Erythroblast (primary cell): ENCODE measurements around the gene ZNF716.
"Not testable (repeated sequence)": the region's sequence is repeated elsewhere in the genome, so short reads cannot be mapped to it uniquely, and the experiment has no call there.

Experiments
- DNase-seq, 2 experiments: peaks; one replicate each; lab custom pipeline; 2025; lab: John Stamatoyannopoulos, UW
- GATA1 ChIP-seq: IDR thresholded peaks from 2 replicates; pipeline ENCODE4 v1.6.1; 2011; ENCODE audit warnings: low read depth, mild to moderate bottlenecking, control low read depth, low read length, moderate library complexity
- POLR2A ChIP-seq: IDR thresholded peaks from 2 replicates; pipeline ENCODE4 v1.6.1; 2011; ENCODE audit warnings: mild to moderate bottlenecking, low read length

Gene ZNF716

DNA sequence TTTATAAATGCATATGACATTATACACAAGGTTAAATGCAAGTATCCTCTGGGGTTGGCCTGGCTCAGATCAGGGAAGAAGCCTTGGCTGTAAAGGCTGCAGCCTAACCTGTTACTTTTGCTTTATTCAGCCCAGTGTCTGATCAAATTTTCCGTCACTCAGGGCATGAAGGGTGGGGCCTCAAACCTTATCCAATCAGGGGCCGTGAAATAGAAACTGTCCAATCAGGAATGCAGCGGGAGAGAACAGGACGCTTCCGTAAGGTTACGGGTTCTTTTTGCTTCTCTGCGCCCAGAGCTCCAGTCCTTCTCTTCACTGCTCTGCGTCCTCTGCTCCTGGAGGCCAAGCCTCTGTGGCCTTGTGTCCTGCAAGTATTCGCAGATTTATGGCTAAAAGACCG, at the start of gene ZNF716:
TSS of gene ZNF716 (plus strand) at position 274 of the 400 bp plus-strand sequence. CDS start at position 386, 112 bp downstream.
- TF ChIP-seq POLR2A (no peak), GATA1 (no peak)
- no peak for DNase-seq

GRCh38 chr7:57400531-57401155, 49.3 kb upstream of the ZNF716 start:
- TF ChIP-seq POLR2A: no peak
- TF ChIP-seq GATA1: no peak
- DNase-seq: no peak

DNA sequence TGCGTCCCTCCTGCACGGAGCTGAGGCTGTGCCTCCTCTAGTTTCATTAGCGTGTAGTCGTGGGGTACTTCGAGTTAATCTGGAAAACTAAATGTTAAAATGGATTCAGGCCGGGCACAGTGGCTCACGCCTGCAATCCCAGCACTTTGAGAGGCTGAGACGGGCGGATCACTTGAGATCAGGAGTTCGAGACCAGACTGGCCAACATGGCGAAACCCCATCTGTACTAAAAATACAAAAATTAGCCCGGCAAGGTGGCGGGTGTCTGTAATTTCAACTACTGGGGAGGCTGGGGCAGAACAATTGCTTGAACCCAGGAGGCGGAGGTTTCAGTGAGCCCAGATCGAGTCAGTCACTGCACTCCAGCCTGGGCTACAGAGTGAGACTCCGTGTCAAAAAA, 46.9 kb upstream of the ZNF716 start:
- DNase-seq: not testable (repeated sequence)

DNA sequence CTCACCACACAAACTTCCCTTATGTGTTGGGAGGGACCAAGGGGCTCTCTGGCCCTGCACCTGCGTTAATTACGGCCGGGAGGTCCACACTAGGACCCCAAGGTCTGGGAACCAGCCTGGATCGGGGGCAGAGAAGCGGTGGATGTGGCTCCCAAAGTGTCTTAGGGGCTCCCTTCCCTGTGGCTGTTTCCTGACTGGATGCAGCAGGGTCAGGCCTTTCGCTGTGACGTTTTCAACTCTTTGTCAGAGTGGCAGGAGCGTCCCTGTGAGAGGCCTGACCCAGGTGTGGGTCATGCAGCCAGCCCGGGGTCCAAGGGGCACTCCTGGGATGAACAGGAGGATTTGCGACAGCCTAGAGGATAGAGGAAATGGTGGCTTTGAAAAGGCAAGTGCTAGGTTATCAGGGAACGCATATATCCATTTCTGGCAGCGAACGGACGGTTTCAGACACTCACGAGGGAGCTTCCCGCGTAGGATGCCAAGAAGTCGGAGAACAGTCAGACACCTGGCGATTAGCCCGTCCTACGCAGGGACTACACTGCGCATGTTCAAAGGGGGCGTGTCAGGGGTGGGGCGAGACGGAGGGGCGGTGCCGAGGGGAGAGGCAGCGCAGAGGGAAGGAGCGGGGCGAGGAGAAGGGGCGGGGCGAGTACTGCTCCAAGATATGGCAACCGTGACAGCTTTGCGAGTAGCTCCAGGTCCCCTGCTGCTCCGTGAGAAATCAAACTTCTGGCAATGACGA, 46.2 kb upstream of the ZNF716 start:
- no peak for DNase-seq
- TF ChIP-seq POLR2A (no peak), GATA1 (no peak)

- no peak for TF ChIP-seq GATA1
- no peak for TF ChIP-seq POLR2A
- no peak for DNase-seq
Measured at GRCh38 chr7:57404343-57404966, 45.5 kb upstream of the ZNF716 start.

DNA sequence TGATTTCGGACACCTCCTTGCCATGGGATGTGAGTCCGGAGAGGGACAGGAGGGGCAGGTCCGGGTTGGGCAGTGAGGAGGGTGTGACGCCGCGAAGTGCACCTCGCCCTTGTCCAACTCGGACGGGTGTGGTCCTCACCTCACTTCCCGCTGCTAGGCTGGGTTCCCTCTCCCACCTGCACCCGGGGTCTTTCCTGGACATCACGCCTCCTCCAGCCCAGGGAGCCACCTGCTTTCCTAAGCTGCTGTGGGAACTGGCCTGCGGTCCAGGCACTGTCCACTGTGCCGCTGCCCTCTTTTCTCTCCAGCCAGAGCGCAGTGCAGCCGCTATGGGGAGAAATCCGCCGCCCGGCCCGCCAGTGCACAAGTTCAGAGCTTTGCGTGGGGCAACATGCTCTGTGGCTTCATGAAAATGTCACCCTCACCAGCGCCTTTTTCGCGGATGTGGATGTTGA, 45.0 kb upstream of the ZNF716 start:
- TF ChIP-seq POLR2A (no peak), GATA1 (no peak)
- no peak for DNase-seq

DNA sequence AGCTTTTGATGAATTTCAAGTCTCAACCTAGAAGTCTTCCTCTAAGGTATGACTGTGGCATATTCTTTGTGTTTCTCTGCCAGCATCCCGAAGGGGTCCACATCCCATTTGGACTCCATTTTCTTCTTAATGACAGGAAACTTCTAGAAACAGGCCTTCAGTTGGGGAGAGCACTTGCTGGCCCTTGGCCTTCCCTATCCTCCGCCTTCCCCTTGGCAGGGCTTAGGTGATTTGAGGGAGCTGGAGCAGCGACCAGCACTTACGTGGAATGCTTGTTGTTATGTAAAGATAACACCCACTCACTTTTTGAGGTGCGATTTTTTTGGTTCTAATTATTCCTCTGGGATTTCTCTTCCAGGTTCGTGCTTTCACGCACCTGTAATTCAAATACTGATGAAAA, 42.9 kb upstream of the ZNF716 start:
- no peak for DNase-seq
- TF ChIP-seq POLR2A (no peak), GATA1 (no peak)

DNA sequence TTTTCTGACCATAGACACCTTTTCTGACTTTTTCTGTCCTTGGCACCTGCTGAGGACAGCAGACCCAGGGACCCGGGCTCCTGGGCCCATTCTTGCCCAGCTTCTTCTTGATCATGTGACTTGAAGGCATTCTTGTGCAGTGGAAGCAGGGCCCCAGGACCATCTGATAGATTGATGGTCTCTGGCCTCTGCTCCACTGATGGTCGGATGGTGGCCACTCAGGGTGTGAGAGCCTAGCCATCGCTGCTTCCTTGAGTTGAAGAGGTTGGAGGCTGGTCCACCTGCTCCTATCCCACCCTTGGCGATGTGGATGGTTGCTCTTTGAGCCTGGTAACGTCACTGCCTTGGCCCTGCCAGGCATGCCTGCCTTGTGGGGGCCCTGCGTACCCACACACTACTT, 37.8 kb upstream of the ZNF716 start:
- DNase-seq: no peak
- TF ChIP-seq POLR2A: no peak

DNA sequence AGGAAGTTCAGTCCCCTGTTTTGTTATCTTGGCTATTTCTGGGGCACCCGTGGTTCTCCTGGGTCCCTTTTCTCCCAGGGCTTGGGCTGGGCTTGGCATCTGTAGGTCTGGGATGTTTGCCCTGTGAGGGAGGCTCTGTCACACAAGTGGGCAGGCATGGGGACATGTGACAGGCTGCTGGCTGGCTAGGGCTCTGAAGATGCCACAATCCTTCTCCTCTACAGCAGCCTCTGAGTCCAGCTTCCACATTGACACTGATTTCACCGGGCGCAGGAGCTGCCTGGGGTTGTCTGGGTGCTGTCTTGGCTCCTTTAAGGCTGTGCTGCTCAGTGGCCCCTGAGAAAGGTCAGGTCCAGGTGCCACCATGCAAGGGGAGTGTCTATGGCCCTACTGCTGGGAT, 37.4 kb upstream of the ZNF716 start:
- DNase-seq: no peak
- TF ChIP-seq GATA1 (no peak), POLR2A (no peak)

GRCh38 chr7:57413529-57414398, 36.2 kb upstream of the ZNF716 start:
- DNase-seq: no peak
- TF ChIP-seq POLR2A: no peak
- TF ChIP-seq GATA1: no peak

DNA sequence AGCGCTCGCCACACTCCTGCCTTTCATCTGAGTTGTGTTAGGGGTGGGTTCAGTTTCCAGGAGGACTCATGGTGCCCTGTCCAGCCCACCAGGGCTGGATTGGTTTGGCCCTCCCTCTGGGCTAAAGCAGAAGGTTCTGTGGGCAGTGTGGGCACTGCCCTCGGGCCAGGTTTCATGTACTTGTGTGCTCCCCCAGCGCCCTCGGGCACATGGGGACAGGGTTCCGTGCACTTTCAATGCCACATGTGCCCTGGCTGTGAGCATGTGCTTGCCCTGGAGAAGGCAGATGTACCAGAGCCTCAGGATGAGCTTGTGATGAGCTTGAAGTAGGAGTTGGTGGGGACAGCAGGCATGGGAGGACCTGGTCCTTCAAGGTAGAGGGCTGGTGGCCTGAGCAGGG, 35.6 kb upstream of the ZNF716 start:
- no peak for DNase-seq
- TF ChIP-seq POLR2A (no peak), GATA1 (no peak)

DNA sequence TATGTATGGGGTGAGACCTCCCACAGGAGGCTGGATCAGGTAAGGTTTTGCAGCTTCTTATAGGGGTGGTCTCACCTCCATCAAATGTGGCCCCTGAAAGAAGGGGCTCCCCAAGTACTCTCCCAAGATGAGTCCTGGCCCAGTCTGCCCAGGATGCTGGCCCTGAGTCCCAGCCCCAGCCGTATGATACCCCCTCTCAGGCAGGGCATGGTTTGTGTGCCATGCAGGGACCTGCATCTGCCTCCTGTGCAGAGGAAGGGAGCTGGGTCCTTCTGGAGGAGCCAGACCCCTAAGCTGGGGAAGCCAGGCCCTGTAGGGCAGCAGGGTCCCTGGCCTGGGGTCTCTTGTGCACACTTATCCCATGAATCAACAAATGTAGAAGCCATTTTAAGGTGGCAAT, 35.1 kb upstream of the ZNF716 start:
- no peak for DNase-seq
- TF ChIP-seq GATA1 (no peak), POLR2A (no peak)

- TF ChIP-seq GATA1: no peak
- TF ChIP-seq POLR2A: no peak
- no peak for DNase-seq
Measured at GRCh38 chr7:57415326-57415725, 34.7 kb upstream of the ZNF716 start.
